ENCODE data around the gene CACNG5.
"Not testable (repeated sequence)": the region's sequence is repeated elsewhere in the genome, so short reads cannot be mapped to it uniquely, and the experiment has no call there.

Gene CACNG5

GRCh38 chr17:66849851-66850580 lies 15.1 kb downstream of the CACNG5 start:
- no peak for DNase-seq (ENCODE audit: low spot score)

GRCh38 chr17:66850692-66851091 lies 15.8 kb downstream of the CACNG5 start:
- DNase-seq (ENCODE audit: low spot score) = no peak

GRCh38 chr17:66855204-66855603 lies 20.3 kb downstream of the CACNG5 start:
- no peak for DNase-seq (ENCODE audit: low spot score)

- no peak for DNase-seq (ENCODE audit: low spot score)
Measured at GRCh38 chr17:66858226-66859083, 23.5 kb downstream of the CACNG5 start.

DNA sequence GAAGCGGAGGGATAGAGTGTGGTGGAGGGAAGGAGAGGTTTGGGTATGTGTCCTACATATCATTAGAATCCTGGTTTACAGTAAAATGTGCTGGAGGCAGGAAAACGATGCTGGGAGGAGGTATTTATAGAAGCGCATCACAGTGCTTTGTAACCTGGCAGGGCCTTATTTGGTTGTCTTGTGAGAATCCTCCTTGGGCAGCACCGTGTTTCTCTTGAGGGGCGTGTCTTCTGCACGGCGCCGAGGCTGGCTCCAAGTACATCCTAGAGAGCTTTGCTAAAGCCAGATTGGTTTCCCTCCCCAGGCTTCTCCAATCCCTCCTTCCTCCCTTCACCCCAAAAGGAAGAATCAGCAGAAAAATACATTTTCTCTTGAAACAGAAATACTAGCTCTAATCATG lies 24.4 kb downstream of the CACNG5 start:
- no peak for DNase-seq (ENCODE audit: low spot score)

DNA sequence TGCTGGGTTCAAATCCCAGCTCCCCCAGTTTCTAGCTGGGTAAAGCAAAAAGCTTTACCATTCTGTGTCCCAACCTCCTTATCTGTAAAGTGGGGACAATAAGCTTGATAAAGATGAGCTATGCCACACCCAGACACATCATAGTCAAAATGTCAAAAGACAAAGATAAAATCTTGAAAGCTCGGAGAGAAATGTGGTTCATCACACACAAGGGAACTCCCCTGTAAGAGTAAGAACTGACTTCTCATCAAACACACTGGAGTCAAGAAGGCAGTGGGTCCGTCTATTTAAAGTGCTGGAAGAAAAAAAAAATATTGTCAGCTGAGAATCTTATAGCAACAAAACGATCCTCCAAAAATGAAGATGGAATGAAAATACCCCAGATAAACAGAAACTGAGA lies 25.3 kb downstream of the CACNG5 start:
- no peak for DNase-seq (ENCODE audit: low spot score)

- DNase-seq (ENCODE audit: low spot score) = no peak
Measured at GRCh38 chr17:66863820-66864219, 28.9 kb downstream of the CACNG5 start.

DNA sequence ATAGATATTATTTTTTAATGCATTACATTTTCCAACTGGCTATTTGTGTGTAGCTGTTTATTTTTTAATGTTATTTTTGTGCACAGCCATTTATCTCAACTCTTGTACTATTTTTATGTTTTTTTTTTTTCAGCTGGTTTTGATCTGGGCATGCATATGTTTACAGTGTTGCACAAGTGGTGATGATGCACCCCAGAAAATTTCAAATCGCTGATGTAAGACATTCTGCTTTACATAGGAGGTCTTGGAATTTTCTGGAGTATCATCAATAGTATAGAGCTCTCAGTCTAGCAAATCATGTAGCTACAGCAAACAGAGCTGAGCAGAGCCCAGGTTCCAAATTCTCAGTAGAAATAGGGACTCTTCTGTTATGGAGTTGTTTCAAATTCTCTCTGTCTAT lies 30.2 kb downstream of the CACNG5 start:
- DNase-seq (ENCODE audit: low spot score) = no peak

GRCh38 chr17:66873962-66874361 lies 39.0 kb downstream of the CACNG5 start:
- DNase-seq (ENCODE audit: low spot score) = no peak

- DNase-seq (ENCODE audit: low spot score) = no peak
Measured at GRCh38 chr17:66884931-66885330, 50.0 kb downstream of the CACNG5 start.

GRCh38 chr17:66885417-66885816 lies 50.5 kb downstream of the CACNG5 start:
- no peak for DNase-seq (ENCODE audit: low spot score)

- DNase-seq (ENCODE audit: low spot score) = no peak
Measured at GRCh38 chr17:66889480-66890230, 54.7 kb downstream of the CACNG5 start.

DNA sequence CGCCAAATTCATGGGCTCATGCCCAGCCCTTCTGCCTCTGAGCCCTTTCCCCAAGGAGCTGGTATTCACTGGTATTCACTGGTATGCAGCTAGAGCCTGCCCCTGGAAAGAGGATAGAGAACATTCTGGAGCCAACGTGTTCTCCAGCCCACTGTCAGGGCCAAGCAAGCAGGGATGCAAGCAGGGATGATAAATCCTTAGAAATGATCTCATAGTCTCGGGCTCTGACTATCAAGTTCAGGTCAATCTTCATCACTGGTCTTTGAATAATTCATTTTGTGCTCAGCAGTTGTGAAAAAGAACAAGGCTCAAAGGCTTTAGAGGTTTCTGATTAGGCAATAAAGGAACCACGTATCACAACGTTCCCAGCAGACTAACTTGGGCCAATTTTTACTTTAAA lies 57.3 kb downstream of the CACNG5 start:
- DNase-seq (ENCODE audit: low spot score) = no peak

DNA sequence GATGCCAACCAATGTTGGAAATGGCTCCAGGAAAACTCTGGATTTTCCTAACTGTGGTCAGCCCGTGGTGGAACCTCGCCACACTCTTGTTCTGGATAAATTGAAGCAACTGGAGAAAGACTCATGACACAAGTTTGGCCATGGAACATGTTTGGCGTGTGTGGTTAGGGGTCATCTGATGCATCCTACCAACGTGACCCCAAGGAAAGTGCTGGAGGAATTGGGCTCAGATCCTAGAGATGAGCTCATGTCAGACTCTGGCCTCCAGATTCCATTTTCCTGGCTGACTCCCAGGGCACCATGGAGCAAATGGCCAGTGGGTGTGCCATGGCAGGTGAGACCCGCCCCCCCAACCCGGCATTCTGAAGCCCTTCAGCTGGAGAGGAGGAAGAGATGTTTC lies 58.5 kb downstream of the CACNG5 start:
- no peak for DNase-seq (ENCODE audit: low spot score)

DNA sequence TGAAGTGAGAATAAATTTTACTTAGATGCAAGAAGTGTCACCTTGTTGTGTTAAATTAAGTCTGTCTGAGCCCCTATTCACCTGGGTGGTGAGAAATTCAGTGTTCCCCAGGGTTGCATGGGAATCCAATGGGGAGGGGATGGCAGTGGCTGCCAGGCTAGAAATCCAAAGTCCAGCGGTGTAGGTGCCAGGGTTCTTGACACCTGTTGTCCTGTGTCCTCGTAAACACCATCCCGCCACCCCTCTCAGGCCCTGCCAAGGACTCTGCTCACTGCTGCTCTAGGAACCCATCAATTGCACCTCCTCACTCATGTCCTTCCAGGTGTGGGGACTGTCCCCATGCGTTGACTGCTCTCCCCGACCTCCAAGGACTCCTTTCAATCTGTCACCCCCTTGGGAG lies 58.9 kb downstream of the CACNG5 start:
- DNase-seq (ENCODE audit: low spot score) = no peak

GRCh38 chr17:66897141-66897540 lies 62.2 kb downstream of the CACNG5 start:
- no peak for DNase-seq (ENCODE audit: low spot score)

DNA sequence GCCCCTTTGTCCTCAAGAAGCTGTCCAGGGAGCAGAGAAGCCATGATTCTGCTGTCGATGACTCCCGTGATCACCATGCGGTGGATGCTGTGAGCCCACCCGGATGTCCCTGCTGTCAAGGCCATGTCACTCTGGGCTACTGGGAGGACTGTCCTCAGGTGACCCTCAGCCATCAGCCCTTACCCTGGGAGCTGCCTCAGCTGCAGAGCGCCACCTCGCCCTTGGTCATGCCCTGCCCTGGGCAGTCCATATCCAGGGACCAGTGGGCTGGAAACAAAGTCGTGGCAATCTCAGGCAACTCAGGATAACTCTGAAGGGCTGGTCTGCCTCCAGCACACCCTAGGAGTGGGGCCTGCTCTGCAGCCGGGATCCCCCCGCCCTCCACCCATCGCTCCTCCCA lies 63.6 kb downstream of the CACNG5 start:
- no peak for DNase-seq (ENCODE audit: low spot score)

GRCh38 chr17:66900126-66901010 lies 65.5 kb downstream of the CACNG5 start:
- DNase-seq (ENCODE audit: low spot score) = no peak

GRCh38 chr17:66903296-66903695 lies 68.4 kb downstream of the CACNG5 start:
- not testable (repeated sequence) for DNase-seq (ENCODE audit: low spot score)

- no peak for DNase-seq (ENCODE audit: low spot score)
Measured at GRCh38 chr17:66903781-66904180, 68.9 kb downstream of the CACNG5 start.

- no peak for DNase-seq (ENCODE audit: low spot score)
Measured at GRCh38 chr17:66904760-66905624, 70.1 kb downstream of the CACNG5 start.
